Measurements from ENCODE around the gene SH3BGRL2. TPM values are rescaled to one million over a fixed set of nuclear protein-coding genes. Genes with fewer than 3 reads are reported as not detected.

SH3BGRL2 gene
- polyA plus RNA-seq, 3 donors = 28.1 to 33.5 (median 30.5) TPM

Other genes with a start within 250 kb of the SH3BGRL2 start
- gene LCA5, start 93.9 kb upstream of the SH3BGRL2 start, polyA plus RNA-seq (ENCODE audit: insufficient read length in 3 of 3) = 10 to 100 TPM in 2 of 3 donors, 1 to 10 TPM in 1; 8.9 to 11.4 (median 11.0) TPM